Measurements from ENCODE around the gene FLNA. TPM values are rescaled to one million over a fixed set of nuclear protein-coding genes. Genes with fewer than 3 reads are reported as not detected.

Gene FLNA
- total and polyA plus RNA-seq, 2 experiments from 2014 or later = 396 to 468 TPM

DNA sequence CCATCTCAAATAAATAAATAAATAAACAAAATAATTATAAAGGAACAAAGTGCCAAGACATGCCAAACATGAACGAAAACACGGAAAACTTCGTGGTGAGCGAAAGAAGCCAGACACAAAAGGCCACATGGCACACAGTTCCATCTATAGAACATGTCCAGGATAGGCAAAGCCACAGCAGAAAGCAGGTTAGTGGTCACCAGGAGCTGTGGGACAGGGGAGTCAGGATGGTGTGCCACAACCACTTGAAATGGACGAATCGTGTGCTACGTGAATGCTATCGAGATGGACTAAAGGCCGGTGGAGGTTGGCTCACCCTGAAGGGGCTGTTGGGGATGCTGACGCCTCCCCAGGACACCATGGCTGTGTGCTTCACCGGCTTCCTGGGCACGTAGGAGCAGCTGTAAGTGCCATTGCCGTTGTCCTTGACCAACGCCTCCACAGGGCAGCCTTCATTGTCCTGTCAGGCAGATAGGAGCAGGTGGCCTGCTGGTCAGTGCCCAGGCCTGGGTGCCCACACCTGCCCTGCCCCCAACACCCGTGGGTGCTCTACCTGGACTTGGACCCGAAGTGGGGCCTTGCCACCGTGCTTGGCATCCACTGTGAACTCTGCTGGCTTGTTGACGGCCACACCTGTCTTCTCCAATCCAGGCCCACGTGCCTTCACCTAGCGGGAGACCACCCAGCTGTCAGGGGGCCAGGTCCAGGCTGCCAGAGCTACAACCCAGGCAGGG lies 10.6 kb downstream of the FLNA start:
- Histone ChIP-seq H3K9me2 (replicated peaks; ENCODE audit: insufficient read depth) (no peaks in the 10 kb centered on the region), H3K36me3 (replicated peaks; ENCODE audit: insufficient read depth, low read depth) (no peaks in the 10 kb centered on the region), H3K4me1 (ENCODE audit: insufficient read depth) (peaks cover 6% of the 10 kb centered on the region), H3K27ac (no peak overlapping the region), H3K79me2 (peaks cover 26% of the 10 kb centered on the region), H3K4me3 (no peak overlapping the region), H3K27me3 (no peaks in the 10 kb centered on the region), H3K4me2 (no peak overlapping the region), H2AFZ (no peak overlapping the region), H4K20me1 (ENCODE audit: insufficient read depth, poor library complexity, severe bottlenecking) (peaks cover 11% of the 10 kb centered on the region), H3K9me3 (ENCODE audit: low read depth) (no peaks in the 10 kb centered on the region)
- WGBS (ENCODE audit: low lambda C conversion rate, missing lambda C conversion rate) = 87% methylated on average over 20 of the region's 20 CpGs
- TF ChIP-seq, protein P1, sequence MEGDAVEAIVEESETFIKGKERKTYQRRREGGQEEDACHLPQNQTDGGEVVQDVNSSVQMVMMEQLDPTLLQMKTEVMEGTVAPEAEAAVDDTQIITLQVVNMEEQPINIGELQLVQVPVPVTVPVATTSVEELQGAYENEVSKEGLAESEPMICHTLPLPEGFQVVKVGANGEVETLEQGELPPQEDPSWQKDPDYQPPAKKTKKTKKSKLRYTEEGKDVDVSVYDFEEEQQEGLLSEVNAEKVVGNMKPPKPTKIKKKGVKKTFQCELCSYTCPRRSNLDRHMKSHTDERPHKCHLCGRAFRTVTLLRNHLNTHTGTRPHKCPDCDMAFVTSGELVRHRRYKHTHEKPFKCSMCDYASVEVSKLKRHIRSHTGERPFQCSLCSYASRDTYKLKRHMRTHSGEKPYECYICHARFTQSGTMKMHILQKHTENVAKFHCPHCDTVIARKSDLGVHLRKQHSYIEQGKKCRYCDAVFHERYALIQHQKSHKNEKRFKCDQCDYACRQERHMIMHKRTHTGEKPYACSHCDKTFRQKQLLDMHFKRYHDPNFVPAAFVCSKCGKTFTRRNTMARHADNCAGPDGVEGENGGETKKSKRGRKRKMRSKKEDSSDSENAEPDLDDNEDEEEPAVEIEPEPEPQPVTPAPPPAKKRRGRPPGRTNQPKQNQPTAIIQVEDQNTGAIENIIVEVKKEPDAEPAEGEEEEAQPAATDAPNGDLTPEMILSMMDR (IDR thresholded peaks at IDR 0.05; ENCODE audit: poor library complexity) = no peak
- TF ChIP-seq EZH2phosphoT487 (IDR thresholded peaks at IDR 0.05; ENCODE audit: low read depth, severe bottlenecking, unreplicated experiment) = no peak
- TF ChIP-seq EZH2 (IDR thresholded peaks at IDR 0.05; ENCODE audit: borderline replicate concordance) = no peak
- no peak for DNase-seq (ENCODE audit: low spot score)

DNA sequence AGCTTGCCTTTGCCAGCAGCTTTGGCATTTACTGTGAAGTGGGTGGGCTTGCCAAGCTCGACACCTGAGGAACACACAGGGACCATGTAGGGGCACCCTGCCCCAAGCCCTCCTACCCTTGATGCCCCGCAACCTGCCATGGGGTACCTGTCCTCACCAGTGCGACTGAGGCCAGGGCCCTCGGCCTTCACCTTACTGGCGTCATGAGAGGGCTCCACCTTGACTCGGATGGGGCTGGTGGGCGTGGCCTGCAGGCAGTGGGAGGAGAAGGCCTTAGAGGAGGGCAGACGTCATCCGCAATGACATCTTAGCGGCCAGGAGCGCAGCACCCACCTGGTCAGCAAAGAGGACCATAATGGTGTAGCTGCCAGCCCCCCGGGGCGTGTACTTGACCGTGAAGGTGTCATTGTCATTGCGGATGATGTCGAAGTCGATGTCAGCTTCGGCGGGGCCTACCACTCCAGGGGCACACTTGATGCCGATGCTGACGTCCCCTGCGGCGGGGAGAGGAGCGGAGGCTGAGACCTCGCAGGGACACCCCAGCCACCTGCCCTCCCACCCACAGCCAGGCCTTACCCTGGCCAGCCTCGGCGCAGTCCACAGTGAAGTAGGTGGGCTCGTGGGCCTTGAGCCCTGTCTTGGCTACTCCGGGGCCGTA lies 12.2 kb downstream of the FLNA start:
- Histone ChIP-seq H3K79me2 (peaks cover 11% of the 10 kb centered on the region), H4K20me1 (ENCODE audit: insufficient read depth, poor library complexity, severe bottlenecking) (peaks cover 6% of the 10 kb centered on the region), H3K27ac (no peak overlapping the region), H3K4me3 (no peak overlapping the region), H2AFZ (no peak overlapping the region), H3K36me3 (replicated peaks; ENCODE audit: insufficient read depth, low read depth) (no peaks in the 10 kb centered on the region), H3K27me3 (no peaks in the 10 kb centered on the region), H3K4me1 (ENCODE audit: insufficient read depth) (no peaks in the 10 kb centered on the region), H3K9me2 (replicated peaks; ENCODE audit: insufficient read depth) (no peaks in the 10 kb centered on the region), H3K4me2 (no peak overlapping the region), H3K9me3 (ENCODE audit: low read depth) (no peaks in the 10 kb centered on the region)
- no peak for TF ChIP-seq EZH2phosphoT487 (IDR thresholded peaks at IDR 0.05; ENCODE audit: low read depth, severe bottlenecking, unreplicated experiment)
- TF ChIP-seq EZH2 (IDR thresholded peaks at IDR 0.05; ENCODE audit: borderline replicate concordance) = no peak
- TF ChIP-seq, protein P1 (IDR thresholded peaks at IDR 0.05; ENCODE audit: poor library complexity) = no peak
- no peak for DNase-seq (ENCODE audit: low spot score)
- WGBS (ENCODE audit: low lambda C conversion rate, missing lambda C conversion rate) = 92% methylated on average over 29 of the region's 30 CpGs

DNA sequence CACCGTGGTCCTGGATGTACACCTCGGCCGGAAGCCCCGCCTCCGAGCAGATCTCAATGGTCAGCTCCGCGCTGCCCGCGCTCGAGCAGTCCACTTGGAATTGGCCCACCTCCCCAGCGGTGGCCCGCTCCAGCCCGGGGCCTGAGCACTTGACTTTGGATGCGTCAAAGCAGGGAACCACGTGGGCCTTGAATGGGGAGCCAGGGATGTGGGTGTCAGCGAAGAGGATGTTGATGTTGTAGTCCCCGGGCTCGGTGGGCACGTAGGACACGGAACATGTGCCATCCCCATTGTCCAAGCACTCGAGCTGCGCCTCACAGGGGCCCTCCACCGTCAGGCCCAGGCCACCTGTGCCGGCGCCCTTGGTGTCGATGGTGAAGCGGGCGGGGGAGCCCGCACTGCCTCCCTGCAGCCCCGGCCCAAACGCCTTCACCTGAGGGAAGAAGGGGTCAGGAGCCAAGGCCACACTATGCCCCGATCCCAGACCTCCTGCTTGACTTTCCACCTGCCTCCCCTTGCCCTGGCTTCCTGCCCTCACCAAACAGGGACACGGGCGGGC lies 14.2 kb downstream of the FLNA start:
- DNase-seq (ENCODE audit: low spot score) = no peak
- H3K79me2 ChIP-seq = peaks cover 5% of the 10 kb centered on the region
- no peaks in the 10 kb centered on the region for H3K9me2 ChIP-seq (replicated peaks; ENCODE audit: insufficient read depth)
- no peak overlapping the region for H3K4me2 ChIP-seq
- H3K4me1 ChIP-seq (ENCODE audit: insufficient read depth) = no peaks in the 10 kb centered on the region
- WGBS (ENCODE audit: low lambda C conversion rate, missing lambda C conversion rate) = 94% methylated on average over 34 of the region's 34 CpGs
- H3K27me3 ChIP-seq = no peaks in the 10 kb centered on the region
- no peak overlapping the region for H3K27ac ChIP-seq
- H3K36me3 ChIP-seq (replicated peaks; ENCODE audit: insufficient read depth, low read depth) = no peaks in the 10 kb centered on the region
- H4K20me1 ChIP-seq (ENCODE audit: insufficient read depth, poor library complexity, severe bottlenecking) = peaks cover 6% of the 10 kb centered on the region
- H3K4me3 ChIP-seq = no peak overlapping the region
- TF ChIP-seq EZH2phosphoT487 (IDR thresholded peaks at IDR 0.05; ENCODE audit: low read depth, severe bottlenecking, unreplicated experiment) (no peak), EZH2 (IDR thresholded peaks at IDR 0.05; ENCODE audit: borderline replicate concordance) (no peak)
- TF ChIP-seq, protein P1 (IDR thresholded peaks at IDR 0.05; ENCODE audit: poor library complexity) = no peak
- H2AFZ ChIP-seq = no peak overlapping the region
- H3K9me3 ChIP-seq (ENCODE audit: low read depth) = no peaks in the 10 kb centered on the region

Data from hepatocyte (in vitro differentiated cells).